ENCODE data around the gene PC.
A peak's percentile ranks its signal among the peaks of the same experiment; 100 is the strongest.

Gene PC

DNA sequence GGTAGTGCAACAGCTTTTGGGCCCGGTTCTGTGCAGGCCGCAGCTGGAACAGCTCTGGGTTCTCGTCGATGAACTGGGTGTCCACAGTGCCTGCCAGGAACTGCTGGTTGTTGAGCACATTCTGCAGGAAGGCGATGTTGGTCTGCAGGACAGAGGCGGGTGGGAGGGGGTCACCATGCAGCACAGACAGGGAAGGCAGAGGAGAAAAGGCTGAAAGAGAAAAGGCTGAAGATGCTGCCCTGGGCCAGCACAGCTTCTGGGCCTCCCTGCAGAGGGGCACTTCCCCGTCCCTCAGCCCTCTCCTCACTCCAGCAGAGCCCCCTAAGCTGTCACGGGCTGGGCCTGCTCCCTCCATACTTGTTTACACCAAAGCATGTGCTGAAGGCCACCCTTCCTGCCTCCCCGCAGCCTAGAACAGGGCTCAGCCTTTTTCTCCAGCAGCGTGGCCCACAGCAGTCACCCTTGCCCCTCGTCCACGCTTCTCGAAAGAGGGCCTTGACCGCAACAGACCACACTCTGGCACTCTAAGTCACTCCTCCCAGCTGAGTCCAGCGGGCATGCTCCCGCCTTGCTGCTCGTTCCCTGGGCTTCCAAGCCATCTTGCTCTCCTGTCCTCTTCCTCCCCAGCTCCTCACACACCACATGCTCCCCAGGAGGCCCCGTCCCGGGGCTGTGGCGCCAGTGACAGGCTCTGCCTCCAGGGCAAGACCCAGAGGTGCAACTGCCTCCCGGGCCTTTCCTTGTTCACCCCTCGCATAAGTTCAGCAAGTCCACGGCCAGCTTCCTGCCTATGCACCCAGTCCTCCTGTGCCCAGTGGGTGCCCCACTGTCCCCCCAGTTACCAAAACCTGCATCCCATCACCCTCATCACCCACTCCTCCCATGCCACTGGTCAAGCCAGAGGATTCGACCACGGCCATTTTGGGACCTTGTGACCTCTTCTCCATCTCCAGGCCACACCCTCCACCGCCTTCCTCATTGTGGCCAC, 104.6 kb downstream of the PC start:
- DNase-seq, result no peak

DNA sequence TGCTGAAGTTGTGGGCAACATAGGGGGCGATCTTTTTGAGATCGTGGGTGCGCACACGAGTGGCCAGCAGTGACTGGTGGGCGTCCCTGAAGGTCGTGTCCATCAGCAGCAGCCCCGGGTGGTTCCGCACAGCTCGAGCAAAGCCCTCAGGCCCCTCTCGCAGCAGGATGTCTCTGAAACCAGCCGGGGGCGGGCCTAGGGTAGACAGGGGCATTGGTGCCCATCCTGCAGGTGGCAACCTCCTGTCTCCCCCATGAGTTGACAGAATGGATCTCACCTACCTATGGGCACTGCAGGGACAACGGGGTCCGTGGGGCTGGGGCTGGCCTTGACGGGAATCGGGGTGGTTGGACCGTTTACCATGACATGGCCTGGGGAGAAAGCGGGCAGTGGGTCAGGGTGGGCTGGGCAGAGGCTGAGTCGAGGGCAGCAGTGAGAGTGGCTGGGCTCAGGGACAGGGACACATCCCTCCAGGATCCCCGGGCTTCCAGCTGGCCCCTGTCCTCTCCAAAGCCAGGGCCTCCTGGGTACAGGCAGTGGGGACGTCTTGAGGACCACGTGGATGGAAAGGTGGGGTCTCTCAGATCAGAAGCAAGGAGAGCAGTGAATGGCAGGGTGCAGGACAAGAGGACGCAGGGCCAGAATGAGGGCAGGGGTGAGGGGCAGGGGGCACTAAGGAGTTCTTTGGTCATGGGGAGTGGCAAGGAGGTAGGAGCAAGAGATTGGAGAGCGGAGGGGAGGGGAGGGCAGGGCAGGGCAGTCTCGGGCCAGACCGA, 105.5 kb downstream of the PC start:
- no peak for DNase-seq

DNA sequence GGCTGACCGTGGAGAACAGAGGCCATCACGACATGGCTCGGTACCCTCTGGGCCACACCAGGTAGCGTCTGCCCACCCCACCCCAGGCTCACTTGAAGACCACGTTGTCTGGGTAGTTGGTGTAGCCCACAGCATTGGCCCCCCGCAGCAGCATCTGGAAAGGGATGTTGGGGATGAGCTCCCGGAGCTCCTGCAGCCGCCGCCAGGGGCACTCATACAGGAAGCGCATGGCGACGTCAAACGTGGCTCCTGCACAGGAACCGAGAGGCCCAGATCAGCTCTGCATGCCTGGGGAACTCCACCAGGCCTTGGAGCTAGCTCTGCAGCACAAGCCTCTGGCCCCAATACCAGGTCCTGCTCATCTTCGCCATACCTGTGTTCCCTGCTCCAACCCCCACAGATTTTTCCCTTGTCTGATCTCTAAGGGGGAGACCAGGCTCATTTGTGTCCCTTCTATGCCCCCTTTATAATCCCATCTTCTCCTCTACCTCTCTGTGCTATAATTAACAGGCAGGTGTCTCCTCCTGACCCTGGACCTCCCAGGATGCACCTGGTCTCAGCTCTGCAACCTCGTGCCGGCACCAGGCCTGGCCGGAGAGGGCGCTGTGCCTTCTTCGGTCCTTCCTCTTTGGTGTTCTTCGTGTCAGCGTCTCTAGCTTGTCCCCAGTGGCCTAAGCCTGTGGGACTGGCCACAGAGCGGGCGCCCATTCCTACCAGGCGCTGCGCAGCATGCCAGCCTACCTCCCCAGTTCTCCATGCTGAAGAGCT, 106.3 kb downstream of the PC start:
- DNase-seq, result no peak

DNA sequence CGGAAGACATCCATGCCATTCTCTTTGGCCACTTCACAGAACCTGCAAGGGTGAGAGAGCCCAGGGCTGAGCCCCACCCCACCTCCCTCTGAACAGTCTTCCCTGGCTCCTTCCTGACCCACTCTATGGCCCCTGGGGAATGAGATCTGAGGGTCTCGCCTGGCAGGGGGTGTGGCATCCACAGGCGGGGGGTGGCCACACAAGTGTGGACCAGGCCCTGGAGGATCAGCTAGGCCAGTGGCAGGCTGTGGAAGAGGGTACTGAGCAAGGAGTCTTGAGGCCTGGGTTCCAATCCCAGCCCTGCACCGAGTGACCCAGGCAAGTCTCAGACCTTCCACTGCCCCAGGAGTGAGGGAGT, 107.0 kb downstream of the PC start:
- no peak for DNase-seq

DNA sequence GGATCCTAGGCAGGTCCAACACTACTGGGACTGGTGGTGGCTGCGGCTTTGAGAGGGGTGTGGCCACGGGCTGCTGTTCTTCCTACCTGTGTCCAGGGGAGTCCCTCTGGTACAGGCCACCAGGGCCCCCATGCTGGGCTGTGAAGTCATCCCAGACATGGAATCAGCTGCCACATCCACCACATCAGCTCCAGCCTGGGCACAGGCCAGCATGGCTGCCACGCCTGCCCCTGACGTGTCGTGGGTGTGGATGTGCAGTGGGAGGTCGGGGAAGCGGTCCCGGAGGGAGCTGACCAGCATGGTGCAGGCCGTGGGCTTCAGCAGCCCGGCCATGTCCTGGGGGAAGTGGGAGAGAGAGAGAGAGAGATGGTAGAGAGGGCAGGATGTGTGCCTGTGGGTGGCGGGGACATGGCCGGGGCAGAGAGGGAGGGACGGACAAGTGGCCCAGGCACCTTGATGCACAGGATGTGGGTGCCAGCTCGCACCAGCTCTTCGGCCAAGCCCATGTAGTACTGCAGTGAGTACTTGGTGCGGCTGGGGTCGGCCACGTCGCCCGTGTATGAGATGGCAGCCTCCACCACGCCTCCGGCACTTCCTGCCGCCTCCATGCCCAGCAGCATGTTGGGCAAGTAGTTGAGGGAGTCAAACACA, 107.5 kb downstream of the PC start:
- no peak for DNase-seq

DNA sequence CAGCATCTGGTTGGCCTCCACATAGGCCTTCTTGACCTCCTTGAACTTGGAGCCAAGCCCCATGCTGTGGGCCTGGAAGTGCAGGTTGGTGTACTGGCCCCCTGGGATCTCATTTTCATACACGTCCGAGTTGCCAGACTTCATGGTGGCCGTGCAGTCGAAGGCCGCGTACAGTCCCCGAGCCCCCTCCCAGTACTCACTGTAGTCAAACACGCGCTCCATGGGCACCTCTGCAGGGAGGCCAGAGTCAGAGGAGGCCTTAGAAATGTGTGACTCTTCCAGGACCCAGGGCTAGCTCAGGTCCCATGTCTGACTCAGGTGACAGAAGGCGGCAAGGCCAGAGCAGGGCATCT, 108.0 kb downstream of the PC start:
- DNase-seq, result no peak

DNA sequence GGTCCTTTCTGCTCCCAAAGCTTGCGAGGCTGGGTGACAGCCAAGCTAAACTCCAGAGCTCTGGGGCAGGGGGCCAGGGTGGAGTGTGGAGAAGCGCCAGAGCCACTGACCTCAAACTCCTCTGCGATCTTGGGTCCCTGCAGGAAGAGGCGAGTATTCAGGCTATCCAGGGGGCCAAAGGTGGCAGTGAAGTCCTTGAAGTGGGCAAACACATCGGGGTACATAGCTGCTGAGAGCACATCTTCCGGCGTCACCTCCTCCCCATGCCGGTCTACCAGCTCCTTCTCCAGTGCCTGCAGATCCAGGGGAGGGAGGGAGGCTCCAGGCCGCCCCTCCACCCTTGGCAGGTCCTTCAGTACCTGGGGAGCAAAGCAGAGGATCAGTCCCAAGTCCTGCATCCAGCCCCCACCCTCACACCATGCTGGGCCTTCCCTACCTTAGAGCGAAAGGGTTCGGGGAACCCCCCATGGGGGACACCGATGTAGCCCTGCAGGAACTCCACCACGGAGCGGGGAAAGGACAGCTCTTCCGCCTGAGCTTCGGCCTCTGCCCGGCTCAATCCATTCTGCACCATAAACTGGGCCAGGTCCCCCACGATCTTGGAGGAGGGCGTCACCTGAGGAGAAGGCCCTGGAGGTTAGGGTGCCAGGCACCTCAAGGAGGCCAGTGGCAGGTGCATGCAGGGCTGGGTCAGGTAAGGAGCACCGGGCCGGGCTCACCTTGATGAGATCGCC, 108.5 kb downstream of the PC start:
- no peak for DNase-seq

DNA sequence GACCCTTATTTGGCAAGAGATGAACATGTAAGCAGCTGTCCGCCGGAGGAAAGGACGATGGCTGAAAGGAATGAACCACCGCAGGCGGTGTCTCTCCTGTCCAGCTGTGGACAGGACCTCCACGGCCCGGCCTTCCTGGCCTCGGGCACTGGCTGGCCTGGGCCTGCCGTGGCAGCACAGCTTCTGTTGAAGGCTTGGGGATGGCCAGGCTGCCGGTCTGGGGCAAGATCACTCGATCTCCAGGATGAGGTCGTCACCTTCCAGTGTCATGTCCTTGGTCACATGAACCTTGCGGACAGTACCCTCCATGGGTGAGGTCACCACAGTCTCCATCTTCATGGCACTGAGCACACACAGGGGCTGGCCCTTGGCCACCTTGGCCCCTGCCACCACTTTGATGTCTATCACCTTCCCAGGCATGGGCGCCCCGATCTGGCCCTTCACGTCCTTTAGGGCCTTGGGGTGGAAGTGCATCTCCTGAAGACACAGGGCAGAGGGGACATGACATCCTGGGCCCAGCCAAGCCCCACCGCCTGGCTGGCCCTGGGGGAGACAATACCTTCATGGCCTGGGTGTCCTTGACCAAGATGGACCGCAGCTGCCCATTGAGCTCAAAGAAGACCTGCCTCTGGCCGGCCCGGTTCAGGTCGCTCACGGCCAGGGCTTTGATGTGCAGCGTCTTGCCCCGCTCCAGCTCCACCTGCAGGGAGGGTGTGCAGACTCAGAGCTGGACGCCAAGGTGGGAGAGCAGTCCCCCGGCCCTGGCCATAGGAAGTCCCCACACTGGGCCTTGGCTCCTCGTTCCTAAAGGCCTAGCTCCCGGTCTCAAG, 109.3 kb downstream of the PC start:
- no peak for DNase-seq

DNA sequence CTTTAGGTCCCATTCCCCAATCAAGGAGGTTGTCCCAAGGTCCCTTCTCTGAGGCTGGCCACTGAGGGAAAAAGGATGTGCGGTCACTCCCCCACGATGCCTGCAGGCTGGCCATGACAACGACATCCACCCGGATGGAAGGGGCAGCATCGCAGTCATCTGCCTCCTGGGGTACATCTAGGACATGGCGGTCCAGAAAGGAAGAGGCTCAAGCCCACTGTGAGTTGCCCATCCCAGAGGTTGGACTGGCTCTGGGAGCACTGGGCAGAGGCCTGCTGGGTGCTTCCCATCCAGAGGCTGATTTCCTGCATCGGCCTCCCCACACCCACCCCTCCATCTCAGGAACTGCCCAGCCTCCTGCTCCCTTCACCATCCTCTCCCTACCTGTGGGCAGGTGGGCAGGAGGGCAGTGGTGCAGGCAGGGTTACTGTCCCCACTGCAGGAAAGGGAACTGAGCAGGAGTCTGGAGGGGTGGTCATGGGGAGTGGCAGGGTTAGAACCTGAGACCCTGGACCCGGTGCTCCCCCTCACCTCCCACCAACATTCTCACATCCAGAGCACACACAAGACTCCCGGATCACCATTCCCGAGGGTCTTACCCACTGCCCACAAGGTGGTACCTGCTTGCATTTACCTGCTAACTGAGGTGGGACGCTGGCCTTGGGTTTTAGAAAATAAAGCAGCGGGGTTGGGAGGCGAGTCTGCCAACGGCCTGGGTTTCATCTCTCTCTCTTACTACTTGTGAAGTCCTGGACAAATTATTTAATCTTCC, 110.5 kb downstream of the PC start:
- DNase-seq, result no peak

DNA sequence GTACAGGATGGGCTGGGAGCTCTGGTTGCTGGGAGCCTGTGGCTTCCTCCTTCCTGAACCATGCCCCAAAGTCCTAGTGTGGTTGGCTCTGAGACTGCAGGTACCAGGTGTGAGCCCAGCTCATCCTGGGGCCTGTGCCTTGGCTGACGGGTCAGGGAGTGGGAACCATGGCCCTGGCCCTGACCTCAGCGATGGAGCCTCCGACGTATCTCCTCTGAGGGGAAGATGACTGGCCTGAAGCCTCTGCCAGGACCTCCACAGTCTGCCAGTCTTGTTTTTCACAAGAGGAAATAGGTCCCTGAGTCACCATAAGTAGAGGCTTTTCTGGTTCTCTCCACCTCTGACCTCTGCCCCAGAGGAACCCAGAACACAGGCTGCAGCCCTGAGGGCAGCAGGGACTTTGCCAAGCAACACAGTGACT, 111.5 kb downstream of the PC start:
- no peak for DNase-seq

DNA sequence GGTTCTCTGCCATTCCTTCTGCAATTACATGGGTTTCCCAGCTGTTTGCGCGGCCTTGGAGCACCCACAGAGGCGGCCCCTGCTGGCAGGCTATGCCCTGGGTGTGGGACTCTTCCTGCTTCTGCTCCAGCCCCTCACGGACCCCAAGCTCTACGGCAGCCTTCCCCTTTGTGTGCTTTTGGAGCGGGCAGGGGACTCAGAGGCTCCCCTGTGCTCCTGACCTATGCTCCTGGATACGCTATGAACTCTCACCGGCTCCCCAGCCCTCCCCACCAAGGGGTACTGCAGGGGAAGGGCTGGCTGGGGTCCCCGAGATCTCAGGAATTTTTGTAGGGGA, 112.3 kb downstream of the PC start:
- no peak for DNase-seq

DNA sequence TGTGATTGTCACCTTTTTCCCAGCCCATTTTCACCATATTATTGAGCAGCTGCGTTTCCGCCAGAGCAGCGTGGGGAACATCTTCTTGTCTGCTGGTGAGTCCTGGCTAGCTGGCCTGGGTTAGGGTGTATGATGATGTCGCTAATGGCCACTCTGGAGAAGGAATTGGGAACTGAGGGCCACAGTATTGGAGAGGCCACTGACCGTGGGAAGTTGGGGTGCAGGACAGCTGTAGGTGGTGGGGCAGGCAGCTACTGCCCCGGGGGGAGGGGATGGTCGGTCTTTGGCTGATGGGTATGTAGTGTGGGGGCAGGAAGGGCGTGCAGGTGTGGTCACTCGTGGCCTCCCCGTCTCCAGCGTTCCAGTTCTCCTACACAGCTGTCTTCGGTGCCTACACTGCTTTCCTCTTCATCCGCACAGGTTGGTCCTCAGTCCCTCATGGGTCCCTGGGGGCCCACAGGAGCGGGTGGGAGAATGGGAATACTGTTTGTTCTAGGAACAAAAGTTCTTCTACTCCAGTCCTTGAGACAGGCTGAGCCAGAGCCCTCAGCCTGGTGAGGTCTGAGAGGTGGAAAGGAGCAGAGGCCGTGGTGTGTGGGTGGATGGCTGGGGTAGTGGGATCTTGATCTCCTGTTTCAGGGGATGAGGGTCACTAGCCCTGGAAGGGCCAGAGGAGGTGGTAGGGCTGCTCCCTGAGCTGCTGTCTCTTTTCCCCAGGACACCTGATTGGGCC, 112.9 kb downstream of the PC start:
- DNase-seq, result no peak

DNA sequence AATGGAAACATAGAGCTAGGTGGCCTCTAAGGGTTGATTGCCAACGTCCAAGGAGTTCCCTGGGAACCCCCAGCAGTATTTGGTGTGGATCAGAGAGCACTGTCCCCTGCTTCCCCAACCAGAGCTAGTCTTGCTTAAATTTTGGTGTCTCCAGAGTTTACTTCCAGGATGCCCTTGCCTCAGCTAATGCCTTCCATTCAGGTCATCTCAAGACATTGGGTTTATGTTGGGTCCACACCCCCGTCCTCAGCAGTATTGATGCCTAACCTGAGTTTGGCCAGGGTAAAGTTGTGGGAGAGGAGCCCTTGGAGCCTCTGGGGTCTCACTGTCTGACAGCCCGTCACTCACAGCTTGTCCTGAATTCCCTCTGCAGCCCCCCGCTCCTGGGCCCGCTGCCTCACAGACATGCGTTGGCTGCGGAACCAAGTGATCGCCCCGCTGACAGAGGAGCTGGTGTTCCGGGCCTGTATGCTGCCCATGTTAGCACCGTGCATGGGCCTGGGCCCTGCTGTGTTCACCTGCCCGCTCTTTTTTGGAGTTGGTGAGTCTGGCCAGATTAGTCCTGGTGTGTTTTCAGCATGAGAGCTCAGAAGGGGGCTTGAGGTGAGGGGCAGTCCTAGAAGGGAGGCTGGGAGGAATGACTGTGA, 113.6 kb downstream of the PC start:
- no peak for DNase-seq

DNA sequence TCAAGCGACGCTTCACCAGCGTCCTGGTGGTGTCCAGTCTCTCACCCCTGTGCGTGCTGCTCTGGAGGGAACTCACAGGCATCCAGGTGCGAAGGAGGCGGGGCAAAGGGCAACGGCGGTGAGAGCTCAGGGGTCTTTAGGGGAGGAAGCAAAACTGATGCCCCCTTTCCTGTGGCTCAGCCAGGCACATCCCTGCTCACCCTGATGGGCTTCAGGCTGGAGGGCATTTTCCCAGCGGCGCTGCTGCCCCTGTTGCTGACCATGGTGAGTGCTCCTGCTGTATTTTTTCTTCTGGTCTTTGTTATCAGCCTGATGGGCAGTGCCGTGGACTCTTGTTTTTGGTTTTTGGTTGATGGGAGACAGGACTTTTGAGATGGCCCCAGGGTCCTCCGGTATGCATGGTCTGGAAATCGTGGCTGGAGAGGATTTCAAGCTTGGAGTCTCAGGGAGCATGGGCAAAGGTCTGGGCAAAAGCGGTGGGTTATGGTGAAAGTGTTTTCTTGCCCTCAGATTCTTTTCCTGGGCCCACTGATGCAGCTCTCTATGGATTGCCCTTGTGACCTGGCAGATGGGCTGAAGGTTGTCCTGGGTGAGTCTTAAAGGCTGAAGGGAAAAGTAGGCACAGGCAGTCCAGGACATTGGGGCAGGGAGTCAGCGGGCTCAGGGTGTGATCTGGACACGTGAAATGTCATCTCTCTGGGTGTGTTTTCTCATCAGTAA, 114.2 kb downstream of the PC start:
- no peak for DNase-seq

DNA sequence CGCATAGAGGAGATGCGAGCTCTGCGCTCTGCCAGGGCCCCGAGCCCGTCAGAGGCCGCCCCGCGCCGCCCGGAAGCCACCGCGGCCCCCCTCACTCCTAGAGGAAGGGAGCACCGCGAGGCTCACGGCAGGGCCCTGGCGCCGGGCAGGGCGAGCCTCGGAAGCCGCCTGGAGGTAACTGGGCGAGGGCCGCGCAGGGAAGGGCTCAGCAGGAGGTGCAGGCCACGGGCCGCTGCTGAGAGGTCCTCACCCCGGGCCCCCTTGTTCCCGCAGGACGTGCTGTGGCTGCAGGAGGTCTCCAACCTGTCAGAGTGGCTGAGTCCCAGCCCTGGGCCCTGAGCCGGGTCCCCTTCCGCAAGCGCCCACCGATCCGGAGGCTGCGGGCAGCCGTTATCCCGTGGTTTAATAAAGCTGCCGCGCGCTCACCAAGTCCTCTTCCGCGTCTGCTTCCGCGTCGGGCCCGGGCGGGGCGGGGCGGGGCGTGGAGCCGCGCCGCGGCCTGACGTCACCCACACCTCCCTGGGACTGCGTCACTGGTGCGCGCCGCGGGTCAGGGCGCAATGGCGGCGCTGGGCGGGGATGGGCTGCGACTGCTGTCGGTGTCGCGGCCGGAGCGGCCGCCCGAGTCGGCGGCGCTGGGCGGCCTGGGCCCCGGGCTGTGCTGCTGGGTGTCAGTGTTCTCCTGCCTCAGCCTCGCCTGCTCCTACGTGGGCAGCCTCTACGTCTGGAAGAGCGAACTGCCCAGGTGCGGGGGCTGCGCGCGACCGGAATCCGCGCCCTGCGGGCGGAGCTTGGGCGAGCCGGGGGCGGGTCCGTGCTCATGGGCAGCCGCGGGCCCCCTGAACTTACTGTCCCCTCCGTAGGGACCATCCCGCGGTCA, 115.0 kb downstream of the PC start, which contains the start of gene RCE1:
RCE1 (plus strand) TSS at position 546 of the 880 bp plus-strand sequence; CDS start at position 561, 15 bp downstream.
- DNase-seq, result peak; percentile 84

DNA sequence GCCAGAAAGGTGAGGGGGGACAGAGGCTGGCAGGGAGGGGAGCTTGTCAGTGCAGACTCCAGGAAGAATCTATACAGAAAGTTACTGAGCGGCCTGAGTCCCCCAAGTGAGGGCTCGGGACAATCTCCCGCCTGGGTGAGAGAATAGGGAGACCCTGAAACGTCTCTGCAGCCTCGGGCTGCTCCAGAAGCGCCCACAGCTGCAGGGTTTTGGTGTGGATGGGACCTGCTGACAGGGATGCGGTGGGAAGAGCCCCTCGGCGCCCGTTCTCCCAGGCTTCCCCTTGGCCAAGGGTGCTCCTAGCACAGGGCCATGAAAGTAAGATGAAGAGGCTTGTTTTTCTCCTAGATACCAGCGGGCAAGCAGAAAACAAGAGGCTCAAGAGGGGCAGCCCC, 115.7 kb downstream of the PC start:
- no peak for DNase-seq

DNA sequence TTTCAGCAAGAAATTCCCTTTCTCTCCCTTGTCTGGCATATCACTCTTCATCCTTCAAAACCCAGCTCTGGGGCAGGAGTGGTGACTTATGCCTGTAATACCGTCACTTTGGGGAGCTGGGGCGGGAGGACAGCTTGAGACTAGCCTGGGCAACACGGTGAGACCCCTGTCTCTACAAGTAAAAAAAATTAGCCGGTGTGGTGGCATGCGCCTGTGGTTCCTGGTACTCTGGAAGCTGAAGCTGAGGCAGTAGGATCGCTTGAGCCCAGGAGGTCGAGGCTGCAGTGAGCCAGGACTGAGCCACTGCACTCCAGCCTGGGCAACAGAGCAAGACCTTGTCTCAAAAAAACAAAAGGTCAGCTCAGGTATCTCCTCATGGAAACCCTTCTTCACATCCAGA, 116.3 kb downstream of the PC start:
- DNase-seq, result no peak
